Sigmoid colon (tissue), 4 donors: ENCODE measurements around the gene CLIC4.

Experiments used
- EP300 ChIP-seq, 4 donors: sonication (generic); formaldehyde crosslinking; IDR thresholded peaks; one replicate each; pipeline ENCODE4 v1.6.1; 2017; ENCODE audit warnings: antibody characterized with exemption in 4 of 4
- POLR2A ChIP-seq, 2 donors: fragments of 450-650 bp; IDR thresholded peaks; one replicate each; pipeline ENCODE4 v1.6.1; 2016; ENCODE audit warnings: antibody characterized with exemption in 2 of 2, mild to moderate bottlenecking in 2 of 2, moderate library complexity in 2 of 2
- POLR2AphosphoS5 ChIP-seq, 4 donors: sonication (generic); formaldehyde crosslinking; IDR thresholded peaks; one replicate each; pipeline ENCODE4 v1.6.1; 2017; ENCODE audit warnings: antibody characterized with exemption in 4 of 4
- TF ChIP-seq, protein P1 (sequence below), 4 experiments: fragments of 450-650 bp in 3 of 4; fragments of 200-600 bp in 1 of 4; IDR thresholded peaks; one replicate each; pipeline ENCODE4 v1.5.1; 2016 to 2019; ENCODE audit warnings: antibody characterized with exemption in 4 of 4, mild to moderate bottlenecking in 3 of 4, moderate library complexity in 2 of 4

DNA sequence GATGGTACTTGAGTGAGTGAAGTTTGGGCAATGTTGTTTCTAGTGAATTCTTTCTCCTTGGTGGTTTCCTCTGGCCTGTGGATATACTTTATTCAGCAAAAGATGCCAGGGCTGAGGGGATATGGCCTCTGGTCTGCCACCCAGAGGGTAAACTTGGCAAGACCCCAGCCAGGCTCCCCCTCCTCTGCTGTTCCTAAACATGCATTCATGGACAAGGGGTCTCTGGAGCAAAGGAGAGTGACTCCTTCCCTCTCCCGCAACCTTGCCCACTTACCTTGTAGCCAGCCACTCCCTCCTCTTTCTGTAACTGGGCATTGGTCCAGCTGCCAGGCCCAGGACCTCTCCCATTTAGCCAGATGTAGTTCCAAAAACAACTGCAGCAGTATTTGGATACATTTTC is 141.0 kb downstream of the CLIC4 start:
- TF ChIP-seq, protein P1, sequence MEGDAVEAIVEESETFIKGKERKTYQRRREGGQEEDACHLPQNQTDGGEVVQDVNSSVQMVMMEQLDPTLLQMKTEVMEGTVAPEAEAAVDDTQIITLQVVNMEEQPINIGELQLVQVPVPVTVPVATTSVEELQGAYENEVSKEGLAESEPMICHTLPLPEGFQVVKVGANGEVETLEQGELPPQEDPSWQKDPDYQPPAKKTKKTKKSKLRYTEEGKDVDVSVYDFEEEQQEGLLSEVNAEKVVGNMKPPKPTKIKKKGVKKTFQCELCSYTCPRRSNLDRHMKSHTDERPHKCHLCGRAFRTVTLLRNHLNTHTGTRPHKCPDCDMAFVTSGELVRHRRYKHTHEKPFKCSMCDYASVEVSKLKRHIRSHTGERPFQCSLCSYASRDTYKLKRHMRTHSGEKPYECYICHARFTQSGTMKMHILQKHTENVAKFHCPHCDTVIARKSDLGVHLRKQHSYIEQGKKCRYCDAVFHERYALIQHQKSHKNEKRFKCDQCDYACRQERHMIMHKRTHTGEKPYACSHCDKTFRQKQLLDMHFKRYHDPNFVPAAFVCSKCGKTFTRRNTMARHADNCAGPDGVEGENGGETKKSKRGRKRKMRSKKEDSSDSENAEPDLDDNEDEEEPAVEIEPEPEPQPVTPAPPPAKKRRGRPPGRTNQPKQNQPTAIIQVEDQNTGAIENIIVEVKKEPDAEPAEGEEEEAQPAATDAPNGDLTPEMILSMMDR (IDR thresholded peaks at IDR 0.05): no peak
- TF ChIP-seq EP300 (IDR thresholded peaks at IDR 0.05) (no peak), POLR2AphosphoS5 (IDR thresholded peaks at IDR 0.05) (no peak), POLR2A (IDR thresholded peaks at IDR 0.05) (no peak)
